ENCODE measurements around the gene IARS1.

DNA sequence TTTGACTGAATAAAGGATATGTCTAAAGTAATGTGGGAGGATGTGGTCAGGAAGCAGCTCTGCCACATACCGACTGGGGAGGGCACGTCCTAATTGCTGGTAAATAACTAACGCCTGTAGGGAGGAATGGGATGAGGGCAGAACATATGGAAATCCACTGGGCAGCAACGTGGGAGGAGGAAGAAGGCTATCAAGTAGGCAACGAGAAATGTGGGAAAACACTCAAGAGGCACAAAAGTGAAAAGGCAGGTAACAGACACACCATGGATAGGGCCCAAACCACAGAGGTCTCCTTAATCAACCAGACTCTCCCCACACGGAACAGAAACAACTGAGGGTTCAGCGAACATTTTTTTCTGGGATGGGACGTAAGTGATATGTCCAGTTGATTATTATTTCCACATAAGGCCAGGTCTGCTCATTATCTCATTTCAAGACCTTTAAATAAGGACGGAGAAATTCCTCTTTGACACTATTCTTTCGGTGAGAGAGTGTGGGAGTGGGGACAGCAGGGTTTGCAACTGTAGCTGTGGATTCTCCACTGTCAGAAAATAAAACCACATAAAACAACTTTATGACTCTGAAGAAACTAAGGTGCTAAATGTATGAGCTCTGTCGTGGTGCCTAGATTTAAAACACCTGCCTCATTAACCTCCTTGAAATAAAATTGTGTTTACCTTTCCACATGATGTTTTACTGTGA is 17.0 kb downstream of the IARS1 start:
- TF ChIP-seq CTCF (conservative IDR thresholded peaks at IDR 0.05; ENCODE audit: low read length): no peak
- TF ChIP-seq EZH2phosphoT487 (IDR thresholded peaks at IDR 0.05; ENCODE audit: borderline replicate concordance): no peak
